ENCODE results near the gene TEAD2.

DNA sequence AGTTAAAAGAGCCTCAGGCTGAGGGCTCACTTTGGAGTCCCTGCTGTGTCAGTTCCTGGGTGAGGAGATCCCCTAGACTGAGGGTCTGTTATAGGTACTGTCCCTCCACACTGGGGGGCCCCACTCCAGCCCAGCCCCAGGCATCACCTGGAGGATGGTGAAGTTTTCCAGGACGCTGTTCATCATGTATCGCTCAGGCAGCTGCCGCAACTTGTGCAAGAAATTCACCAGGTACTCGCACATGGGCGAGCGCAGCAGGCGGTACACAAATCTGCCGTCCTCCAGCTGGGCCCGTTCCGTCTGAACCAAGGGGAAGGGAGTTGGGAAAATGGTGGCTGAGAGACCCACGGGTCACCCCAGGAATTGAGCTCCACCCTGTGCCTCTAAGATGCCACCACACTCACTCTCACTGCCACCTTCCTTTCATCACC, 19.9 kb downstream of the TEAD2 start:
- TF ChIP-seq, protein P1, sequence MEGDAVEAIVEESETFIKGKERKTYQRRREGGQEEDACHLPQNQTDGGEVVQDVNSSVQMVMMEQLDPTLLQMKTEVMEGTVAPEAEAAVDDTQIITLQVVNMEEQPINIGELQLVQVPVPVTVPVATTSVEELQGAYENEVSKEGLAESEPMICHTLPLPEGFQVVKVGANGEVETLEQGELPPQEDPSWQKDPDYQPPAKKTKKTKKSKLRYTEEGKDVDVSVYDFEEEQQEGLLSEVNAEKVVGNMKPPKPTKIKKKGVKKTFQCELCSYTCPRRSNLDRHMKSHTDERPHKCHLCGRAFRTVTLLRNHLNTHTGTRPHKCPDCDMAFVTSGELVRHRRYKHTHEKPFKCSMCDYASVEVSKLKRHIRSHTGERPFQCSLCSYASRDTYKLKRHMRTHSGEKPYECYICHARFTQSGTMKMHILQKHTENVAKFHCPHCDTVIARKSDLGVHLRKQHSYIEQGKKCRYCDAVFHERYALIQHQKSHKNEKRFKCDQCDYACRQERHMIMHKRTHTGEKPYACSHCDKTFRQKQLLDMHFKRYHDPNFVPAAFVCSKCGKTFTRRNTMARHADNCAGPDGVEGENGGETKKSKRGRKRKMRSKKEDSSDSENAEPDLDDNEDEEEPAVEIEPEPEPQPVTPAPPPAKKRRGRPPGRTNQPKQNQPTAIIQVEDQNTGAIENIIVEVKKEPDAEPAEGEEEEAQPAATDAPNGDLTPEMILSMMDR (IDR thresholded peaks at IDR 0.05 in 2 of 3, conservative IDR thresholded peaks at IDR 0.05 in 1 of 3; ENCODE audit: insufficient read depth in 2 of 3, low read depth in 1 of 3, low read length in 3 of 3), result no peak
- no peak for TF ChIP-seq L3MBTL2 (IDR thresholded peaks at IDR 0.05)
- TF ChIP-seq, protein P2, sequence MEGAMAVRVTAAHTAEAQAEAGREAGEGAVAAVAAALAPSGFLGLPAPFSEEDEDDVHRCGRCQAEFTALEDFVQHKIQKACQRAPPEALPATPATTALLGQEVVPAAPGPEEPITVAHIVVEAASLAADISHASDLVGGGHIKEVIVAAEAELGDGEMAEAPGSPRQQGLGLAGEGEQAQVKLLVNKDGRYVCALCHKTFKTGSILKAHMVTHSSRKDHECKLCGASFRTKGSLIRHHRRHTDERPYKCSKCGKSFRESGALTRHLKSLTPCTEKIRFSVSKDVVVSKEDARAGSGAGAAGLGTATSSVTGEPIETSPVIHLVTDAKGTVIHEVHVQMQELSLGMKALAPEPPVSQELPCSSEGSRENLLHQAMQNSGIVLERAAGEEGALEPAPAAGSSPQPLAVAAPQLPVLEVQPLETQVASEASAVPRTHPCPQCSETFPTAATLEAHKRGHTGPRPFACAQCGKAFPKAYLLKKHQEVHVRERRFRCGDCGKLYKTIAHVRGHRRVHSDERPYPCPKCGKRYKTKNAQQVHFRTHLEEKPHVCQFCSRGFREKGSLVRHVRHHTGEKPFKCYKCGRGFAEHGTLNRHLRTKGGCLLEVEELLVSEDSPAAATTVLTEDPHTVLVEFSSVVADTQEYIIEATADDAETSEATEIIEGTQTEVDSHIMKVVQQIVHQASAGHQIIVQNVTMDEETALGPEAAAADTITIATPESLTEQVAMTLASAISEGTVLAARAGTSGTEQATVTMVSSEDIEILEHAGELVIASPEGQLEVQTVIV (CRISPR knock-in tag; IDR thresholded peaks at IDR 0.05; ENCODE audit: borderline replicate concordance), result no peak

All from K562 (cell line).